Endothelial cell (in vitro differentiated cells): ENCODE results near the gene SLC15A5. TPM values are rescaled to one million over a fixed set of nuclear protein-coding genes. Genes with fewer than 3 reads are reported as not detected.

Experiments used
- DNase-seq: peaks from one replicate; pipeline ENCODE4 v3.0.0; 2021; ENCODE audit warnings: low spot score
- H3K27ac Mint-ChIP-seq: one replicate; pipeline ENCODE4 v1.8.0; 2021; ENCODE audit warnings: mixed read lengths, inconsistent platforms; ENCODE audit not compliant: unreplicated experiment
- H3K27me3 Mint-ChIP-seq: one replicate; pipeline ENCODE4 v1.8.0; 2021; ENCODE audit warnings: mild to moderate bottlenecking, moderate library complexity, mixed read lengths, inconsistent platforms; ENCODE audit not compliant: unreplicated experiment
- H3K36me3 Mint-ChIP-seq: one replicate; pipeline ENCODE4 v1.8.0; 2021; ENCODE audit warnings: mild to moderate bottlenecking, low read depth, mixed read lengths, inconsistent platforms; ENCODE audit not compliant: unreplicated experiment
- H3K4me1 Mint-ChIP-seq: one replicate; pipeline ENCODE4 v1.8.0; 2021; ENCODE audit warnings: mild to moderate bottlenecking, mixed read lengths, inconsistent platforms; ENCODE audit not compliant: unreplicated experiment
- H3K4me3 Mint-ChIP-seq: one replicate; pipeline ENCODE4 v1.8.0; 2021; ENCODE audit warnings: mild to moderate bottlenecking, mixed read lengths, inconsistent platforms; ENCODE audit not compliant: unreplicated experiment
- H3K9me3 Mint-ChIP-seq: one replicate; pipeline ENCODE4 v1.8.0; 2021; ENCODE audit warnings: mixed read lengths, inconsistent platforms; ENCODE audit not compliant: unreplicated experiment
- total RNA-seq: library from RNA; stranded (reverse); fragmentation: NEBNext Ultra II Directional; extraction: Animal tissue kit (Norgen Biotek cat#: 25700); gene quantifications from one replicate; pipeline ENCODE4 v1.2.1, GENCODE V29; 2021; ENCODE audit not compliant: unreplicated experiment
- TF ChIP-seq, protein P1 (sequence below): fragments of 200-600 bp; sonication (generic); IDR thresholded peaks from one replicate; pipeline ENCODE4 v1.5.0; 2021; ENCODE audit warnings: antibody characterized with exemption; ENCODE audit not compliant: unreplicated experiment

SLC15A5 gene
- total RNA-seq, 1 donor from 2014 or later = not detected

DNA sequence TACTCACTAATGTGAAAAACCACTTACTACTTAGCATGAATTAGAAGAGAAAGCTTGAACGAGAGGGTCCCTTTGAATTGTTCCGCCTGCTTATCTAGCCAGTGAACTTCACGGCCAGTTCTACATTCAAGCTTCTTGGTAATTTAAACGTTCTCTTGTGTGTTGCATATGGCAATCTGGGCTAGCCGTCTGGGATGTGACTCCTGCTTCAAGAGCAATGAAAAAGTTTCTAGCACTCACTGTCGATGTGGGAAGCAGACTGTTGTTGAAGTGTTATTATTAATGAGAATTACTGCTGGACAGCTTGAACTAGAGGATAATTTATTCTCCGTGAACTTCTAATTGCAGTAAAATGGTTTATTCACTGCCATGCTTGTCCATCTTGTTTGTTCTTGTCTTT is 93.9 kb downstream of the SLC15A5 start:
- Mint-ChIP-seq H3K9me3 (no peaks in the 10 kb centered on the region), H3K36me3 (no peaks in the 10 kb centered on the region), H3K27me3 (no peaks in the 10 kb centered on the region), H3K4me1 (no peaks in the 10 kb centered on the region), H3K4me3 (no peak overlapping the region), H3K27ac (no peak overlapping the region)
- DNase-seq = no peak
- TF ChIP-seq, protein P1, sequence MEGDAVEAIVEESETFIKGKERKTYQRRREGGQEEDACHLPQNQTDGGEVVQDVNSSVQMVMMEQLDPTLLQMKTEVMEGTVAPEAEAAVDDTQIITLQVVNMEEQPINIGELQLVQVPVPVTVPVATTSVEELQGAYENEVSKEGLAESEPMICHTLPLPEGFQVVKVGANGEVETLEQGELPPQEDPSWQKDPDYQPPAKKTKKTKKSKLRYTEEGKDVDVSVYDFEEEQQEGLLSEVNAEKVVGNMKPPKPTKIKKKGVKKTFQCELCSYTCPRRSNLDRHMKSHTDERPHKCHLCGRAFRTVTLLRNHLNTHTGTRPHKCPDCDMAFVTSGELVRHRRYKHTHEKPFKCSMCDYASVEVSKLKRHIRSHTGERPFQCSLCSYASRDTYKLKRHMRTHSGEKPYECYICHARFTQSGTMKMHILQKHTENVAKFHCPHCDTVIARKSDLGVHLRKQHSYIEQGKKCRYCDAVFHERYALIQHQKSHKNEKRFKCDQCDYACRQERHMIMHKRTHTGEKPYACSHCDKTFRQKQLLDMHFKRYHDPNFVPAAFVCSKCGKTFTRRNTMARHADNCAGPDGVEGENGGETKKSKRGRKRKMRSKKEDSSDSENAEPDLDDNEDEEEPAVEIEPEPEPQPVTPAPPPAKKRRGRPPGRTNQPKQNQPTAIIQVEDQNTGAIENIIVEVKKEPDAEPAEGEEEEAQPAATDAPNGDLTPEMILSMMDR = no peak

DNA sequence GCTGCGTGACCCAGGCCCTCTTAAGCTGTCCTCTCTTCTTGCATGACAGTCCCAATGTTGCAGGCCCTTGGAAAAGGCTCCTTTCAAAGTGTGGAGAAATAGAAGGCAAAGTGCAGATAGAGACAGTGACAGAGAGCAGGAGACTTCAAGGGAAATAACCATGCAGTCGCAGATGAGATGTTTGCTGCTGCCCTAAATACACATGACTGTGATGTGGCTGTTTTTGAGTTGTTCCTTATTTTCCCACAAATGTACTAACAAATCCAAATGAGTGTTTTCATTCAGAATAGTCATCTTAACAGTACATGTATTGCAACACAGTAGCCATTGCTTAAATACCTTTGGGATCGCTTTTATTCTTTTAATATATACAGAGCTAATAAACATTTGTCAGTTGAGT is 101.6 kb downstream of the SLC15A5 start:
- TF ChIP-seq, protein P1 = no peak
- Mint-ChIP-seq H3K27ac (no peak overlapping the region), H3K4me3 (no peak overlapping the region), H3K4me1 (peaks cover 5% of the 10 kb centered on the region), H3K27me3 (no peaks in the 10 kb centered on the region), H3K36me3 (no peaks in the 10 kb centered on the region), H3K9me3 (no peaks in the 10 kb centered on the region)
- DNase-seq = no peak

DNA sequence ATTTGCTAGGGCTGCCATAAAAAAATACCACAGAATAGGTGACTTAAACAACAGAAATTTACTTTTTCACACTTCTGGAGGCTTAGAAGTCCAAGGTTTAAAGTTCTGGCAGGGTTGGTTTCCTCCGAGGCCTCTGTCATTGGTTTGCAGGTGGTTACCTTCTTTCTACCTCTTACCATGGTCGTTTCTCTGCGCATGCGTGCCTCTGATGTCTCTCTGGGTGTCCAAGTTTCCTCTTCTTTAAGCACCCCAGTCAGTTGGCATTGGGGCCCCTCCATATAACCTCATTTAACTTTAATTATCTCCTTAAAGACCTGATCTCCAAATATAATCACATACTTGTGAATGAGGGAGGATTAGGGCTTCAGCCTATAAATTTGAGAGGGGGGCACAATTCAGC is 103.2 kb downstream of the SLC15A5 start:
- no peaks in the 10 kb centered on the region for H3K9me3 Mint-ChIP-seq
- DNase-seq = no peak

DNA sequence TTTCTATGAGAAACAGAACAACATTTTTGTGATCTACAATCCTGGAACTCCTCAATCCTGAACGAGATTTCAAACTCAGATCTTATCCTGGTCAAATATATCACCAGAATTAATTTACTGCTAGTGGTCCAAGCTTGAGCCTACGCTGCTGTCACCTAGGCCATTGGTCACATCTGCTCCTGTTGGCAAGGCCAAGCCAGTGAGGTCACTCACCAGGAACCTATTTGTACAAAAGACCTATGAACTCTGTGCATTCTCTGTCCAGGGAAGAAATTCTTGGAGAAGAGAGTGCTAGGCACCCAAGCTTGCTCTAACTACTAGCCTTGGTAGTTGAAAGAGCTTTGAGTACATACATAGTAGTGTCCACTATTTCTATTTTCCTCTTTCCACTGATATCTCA is 106.1 kb downstream of the SLC15A5 start:
- H3K4me1 Mint-ChIP-seq = peaks cover 4% of the 10 kb centered on the region
- no peaks in the 10 kb centered on the region for H3K27me3 Mint-ChIP-seq
- no peak for DNase-seq
- TF ChIP-seq, protein P1 = no peak
- no peak overlapping the region for H3K27ac Mint-ChIP-seq
- no peak overlapping the region for H3K4me3 Mint-ChIP-seq
- H3K36me3 Mint-ChIP-seq = no peaks in the 10 kb centered on the region
- no peaks in the 10 kb centered on the region for H3K9me3 Mint-ChIP-seq

More for the DNA sequence above, 103.2 kb downstream of the SLC15A5 start:
- Mint-ChIP-seq H3K36me3 (no peaks in the 10 kb centered on the region), H3K27me3 (no peaks in the 10 kb centered on the region), H3K4me1 (peaks cover 5% of the 10 kb centered on the region), H3K4me3 (no peak overlapping the region), H3K27ac (no peak overlapping the region)
- TF ChIP-seq, protein P1 = no peak

DNA sequence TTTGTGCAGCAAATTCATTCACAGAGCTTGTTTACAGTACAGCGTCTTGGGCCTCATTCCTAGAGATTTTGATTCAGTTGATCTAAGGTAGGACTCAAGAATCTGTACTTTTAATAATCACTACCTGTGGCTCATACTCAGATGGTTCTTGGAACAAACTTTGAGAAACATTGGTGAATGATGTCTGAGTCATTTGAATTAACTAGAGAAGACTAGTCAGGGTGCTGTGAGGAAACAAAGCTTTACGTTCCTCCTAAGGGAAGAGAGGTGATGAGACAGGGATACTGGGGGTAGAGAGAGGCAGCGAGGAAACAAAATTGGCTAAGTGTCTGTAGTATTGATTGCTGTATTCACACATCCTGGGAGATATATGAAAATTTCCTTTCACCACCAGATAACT is 109.4 kb downstream of the SLC15A5 start:
- no peaks in the 10 kb centered on the region for H3K9me3 Mint-ChIP-seq
- no peaks in the 10 kb centered on the region for H3K36me3 Mint-ChIP-seq
- no peak overlapping the region for H3K27ac Mint-ChIP-seq
- no peak for DNase-seq
- TF ChIP-seq, protein P1 = no peak
- H3K4me1 Mint-ChIP-seq = no peaks in the 10 kb centered on the region
- no peak overlapping the region for H3K4me3 Mint-ChIP-seq
- H3K27me3 Mint-ChIP-seq = no peaks in the 10 kb centered on the region
